T-helper 2 cell treated with Interferon-gamma antibody and Interleukin-4, amounts not matched to agents 100 ng/mL and 5 ng/mL, for 36 hours (primary cell): Measurements from ENCODE around the gene MYLK4. TPM values are rescaled to one million over a fixed set of nuclear protein-coding genes. Genes with fewer than 3 reads are reported as not detected.

Experiments
- intact Hi-C: fragments of 100-400 bp; cut with micrococcal nuclease; formaldehyde crosslinking; loops from one replicate; pipeline ENCODE4 v1.15.1; 2023
- total RNA-seq: library from RNA; stranded (reverse); gene quantifications from 2 replicates; pipeline ENCODE4 v1.2.3, GENCODE V29; 2022

MYLK4 gene
- 0.30 and 0.36 TPM in 2 replicates for total RNA-seq

DNA sequence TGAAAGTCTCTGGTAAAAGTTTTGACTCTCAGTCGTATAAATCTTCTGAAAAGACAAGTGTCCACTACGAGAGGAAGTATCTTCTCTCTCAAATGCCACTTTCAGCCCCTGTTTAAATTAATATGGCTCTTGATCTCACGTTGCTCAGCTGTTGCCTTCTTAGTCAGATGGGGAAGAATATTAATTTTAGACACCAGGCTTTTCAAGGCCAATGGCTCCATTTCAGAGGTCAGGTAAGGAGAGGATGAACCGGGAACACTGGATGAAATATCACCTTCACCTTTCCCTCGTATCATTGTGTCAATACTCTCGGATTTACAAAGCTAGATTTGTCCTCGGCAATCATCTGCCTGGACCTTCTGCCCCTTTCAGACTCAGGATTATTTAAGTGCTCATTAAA, at the start of gene MYLK4:
MYLK4 (minus strand) TSS at position 91 of the 400 bp plus-strand sequence. CDS start 1,628 bp downstream, outside the sequence.
- intact Hi-C loops = loop anchor here (1.0 kb wide), 1 partner anchor 1155 kb away; no protein-coding TSS in a partner anchor

DNA sequence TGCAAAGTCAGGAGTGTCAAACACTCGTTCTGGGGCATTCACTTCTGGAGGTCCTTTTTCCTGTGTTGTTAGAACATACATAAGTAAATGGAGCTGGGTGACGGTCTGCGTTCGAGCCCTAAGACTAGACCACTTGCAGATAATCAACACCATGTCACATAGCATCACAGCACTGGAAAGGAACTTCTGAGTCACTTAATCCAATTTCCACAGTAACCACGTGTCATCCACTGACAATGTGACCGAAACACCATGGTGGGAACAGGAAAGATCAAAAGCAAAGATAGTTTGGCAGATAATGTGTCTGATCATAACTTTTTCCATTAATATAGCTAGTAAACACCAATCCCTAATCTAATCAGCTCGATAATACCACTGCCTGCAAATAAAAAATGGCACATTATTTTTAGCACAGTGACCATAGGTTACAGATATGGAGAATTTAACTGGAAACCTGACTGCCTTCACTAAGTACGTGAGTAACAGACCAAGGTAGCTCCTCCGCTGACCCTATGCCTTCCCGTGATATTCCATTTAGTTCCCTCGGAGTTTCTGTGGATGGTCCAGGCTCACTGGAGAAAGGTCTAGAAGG, 49.3 kb upstream of the MYLK4 start:
- intact Hi-C loops = no loop called here

DNA sequence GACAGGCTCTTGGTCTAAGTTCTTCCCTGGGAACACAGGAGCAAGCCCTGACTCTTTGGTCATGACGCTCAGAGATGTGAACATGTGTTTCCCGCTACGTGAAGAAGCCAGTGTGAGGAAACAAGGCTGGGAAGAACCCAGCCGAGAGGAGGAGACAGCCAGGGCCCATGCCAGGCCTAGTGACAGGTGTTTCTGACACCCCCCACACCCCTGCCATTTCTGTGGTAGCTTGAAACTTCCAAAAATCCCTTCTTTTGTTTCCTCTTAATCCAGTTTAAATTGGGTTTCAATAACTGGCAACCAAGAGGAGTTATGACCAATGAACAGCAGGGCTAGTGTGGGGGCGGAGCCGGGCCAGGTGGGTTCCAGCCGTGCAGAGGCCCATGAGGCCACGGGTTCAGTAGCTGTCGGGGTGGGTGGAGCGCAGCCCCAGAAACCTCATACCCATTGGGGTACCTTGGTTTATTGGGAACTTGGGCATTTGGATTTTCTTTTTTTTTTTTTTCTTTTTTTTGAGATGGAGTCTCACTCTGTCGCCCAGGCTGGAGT, 47.9 kb upstream of the MYLK4 start:
- intact Hi-C loops = no loop called here

DNA sequence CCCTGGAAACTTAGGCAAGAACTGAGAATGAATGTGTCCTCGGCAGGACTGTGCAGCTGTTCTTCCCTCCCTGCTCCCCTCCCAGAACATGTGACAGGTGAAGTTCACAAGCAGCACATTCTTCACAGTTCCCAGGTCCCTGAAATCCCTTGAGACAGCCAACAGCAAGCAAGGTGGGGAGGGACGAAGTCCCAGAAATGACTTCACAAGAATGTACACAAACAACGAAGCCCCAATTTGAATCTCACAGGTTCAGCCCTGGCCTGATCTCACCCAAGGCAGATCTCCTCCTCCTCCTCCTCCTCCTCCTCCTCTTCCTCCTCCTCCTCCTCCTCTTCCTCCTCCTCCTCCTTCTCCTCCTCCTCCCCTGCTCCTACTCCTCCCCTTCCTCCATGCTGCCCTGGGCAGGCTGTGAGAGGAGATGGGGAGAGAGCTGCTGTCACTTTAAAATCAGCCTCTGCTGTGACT, 46.9 kb upstream of the MYLK4 start:
- intact Hi-C loops = no loop called here

DNA sequence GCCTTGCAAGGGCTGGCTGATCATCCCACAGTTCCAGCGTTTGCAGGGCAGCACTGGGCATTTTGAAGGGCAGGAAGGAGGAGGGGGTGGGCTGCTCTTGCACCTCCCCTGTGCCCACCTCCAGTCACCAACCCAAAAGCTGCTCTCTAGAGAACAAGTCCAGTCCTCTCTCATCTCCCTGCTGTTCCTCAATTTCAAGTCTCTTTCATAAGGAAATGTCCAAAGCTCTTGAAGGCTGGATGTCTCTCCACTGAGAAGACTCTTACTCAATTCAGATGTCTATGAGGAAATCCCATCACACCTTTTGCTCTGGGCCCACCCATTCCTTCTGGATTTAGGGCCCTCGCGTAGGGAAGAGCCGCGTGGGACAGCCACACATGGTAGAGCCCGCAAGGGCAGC, 46.1 kb upstream of the MYLK4 start:
- intact Hi-C loops = no loop called here

DNA sequence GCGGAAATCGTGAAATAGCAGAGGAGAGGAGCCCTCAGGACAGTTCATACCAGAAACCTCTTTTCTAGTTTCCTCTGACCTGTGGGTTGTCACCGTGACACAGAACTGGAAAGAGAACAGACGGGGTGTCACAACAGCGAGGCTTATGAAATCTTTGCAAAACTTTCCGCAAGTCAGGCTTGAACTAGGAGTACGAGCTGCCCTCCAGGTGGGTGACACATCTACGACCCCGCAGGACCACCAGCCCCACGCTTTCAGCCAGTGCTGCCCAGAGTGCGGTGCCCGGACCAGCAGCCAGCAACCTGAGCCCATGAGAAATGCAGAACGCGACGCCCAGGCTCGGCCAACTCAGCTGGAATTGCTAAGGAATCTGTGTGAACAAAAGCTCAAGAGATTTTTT, 45.2 kb upstream of the MYLK4 start:
- intact Hi-C loops = no loop called here

DNA sequence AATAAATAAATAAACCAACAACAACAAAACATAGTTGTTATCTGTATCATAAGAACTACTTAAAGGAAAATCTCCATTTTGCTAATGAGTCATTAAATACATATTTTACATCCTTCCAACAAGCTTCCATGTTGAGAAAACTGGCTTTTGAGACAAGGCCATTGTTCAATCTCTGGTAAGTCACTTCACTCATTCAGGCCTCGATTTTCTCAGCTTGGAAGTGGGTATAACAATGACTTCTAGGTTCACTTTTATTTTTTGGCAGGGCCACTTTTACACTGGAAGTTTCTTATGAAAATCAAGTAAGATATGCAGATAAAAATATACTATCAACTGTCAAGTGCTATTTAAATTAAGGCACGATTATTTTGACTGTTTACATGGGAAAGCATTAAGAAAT, 44.4 kb upstream of the MYLK4 start:
- intact Hi-C loops = no loop called here

DNA sequence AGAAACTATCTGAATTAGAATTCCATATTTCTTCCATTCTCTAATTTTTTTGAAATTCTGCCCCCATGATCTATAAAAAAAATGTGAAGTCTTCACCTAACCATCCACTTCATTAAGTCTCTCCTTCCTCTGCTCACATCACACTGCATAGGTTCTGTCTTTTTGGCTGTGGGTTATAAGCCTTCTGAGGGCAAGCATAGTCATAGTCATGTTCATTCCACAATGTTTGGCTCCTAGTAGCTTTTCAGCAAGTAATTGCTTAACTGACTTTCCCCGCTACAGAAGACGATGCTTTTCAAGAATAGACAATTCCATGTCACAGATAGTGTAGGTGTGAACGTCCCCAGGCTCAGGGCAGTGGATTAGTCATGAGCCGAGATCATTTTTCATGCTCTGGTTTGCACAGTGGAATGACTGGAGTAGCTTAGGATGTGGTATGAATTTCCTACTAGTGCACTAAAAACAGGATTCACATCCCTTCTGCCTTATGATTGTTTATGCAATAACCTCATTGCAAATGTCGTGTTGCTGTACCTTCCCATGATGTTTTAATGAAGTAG, 43.5 kb upstream of the MYLK4 start:
- intact Hi-C loops = loop anchor here (5.0 kb wide), 1 partner anchor 268 kb away; no protein-coding TSS in a partner anchor

DNA sequence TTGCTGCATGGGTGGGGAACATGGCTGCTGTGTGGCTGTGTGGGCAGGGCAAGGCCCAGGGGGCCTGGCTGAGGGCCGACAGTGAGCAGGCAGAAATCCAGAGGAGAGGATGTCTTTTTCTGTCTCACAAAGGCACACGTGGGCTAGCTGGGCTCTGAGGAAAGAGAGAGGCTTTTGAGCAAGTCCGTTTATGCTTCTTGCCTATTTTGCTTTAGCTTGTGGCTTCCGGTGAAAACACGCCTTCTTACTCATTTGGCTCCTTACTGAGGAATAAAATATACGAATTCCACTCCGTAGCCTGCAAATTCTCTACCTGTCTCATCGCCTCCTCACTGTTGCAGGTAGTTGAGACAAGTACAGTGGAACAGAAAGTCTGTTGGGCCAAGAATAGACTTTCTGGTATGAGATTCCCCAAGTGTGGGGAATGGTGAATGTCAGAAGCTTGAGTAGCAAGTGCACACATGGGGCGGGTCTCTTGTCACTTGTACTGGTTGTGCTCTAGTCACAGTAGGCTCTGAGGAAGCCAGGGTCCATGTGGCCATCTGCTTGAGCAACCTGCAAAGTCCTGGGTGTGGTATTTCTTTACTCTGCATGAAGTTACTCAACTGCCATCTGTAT, 42.9 kb upstream of the MYLK4 start:
- intact Hi-C loops = loop anchor here (1.0 to 5.0 kb wide), 2 partner anchors 48 to 269 kb away; partner anchors contain the start of gene SERPINB1

DNA sequence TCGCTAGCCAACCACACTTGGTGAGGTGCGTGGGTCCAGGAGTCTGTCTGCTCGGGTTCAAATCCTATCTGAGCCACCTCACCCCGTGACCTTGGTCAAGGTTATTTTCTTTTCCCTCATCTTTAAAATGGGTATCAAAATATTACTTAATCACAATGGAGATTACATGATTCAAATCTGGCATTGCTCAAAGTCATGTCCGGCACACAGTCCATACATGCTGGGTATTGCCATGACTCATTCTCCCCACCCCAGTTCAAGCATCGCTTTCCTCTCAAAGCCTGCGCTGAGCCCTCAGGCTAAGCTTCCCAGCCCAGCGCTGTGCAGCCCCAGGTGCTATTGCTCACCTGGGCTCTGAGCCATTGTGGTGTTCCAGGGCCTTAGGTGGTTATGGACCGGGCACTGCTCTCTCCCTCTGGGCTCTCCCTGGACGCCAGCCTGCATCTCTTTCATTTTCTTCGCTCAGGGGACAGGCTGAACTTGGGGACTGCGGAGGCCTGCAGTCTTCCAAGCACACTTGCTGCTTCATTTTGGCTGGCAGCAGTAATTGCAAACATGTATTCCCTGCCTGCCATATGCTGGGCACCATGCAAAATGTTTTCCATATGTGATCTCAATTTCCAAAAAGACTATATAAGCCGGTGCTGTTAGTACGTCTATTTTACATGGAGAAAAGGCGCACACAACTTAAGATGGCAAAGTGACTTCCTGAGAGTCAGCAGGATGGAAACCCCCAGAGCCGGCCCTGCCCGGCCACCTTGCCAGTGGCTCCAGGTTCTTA, 41.8 kb upstream of the MYLK4 start:
- intact Hi-C loops = loop anchor here (1.0 to 5.0 kb wide), 2 partner anchors 49 to 270 kb away; partner anchors contain the start of gene SERPINB1

DNA sequence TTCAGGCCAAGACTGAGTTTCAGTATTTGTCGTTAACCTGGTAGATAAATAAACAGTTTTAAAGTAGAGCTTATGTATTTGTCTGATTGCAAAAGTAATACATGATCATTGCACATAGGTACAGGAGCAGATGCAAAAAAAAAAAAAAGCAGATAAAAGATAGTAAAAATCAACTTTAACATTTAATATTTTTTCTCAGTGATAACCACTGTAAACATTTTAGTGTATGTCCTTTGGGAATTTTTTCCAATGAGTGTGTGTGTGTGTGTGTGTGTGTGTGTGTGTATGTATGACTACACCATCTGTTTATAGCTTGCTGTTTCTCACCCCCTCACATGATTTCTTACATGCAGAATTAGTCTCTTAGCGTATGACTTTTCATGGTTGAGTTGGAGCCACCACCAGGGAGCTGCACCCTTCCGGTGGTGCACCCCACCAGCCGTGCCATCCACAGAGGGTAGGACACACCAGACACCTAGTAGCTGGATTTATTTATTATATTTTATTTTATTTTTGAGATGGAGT, 40.8 kb upstream of the MYLK4 start:
- intact Hi-C loops = loop anchor here (1.0 to 5.0 kb wide), 6 partner anchors 26 to 271 kb away; partner anchors contain the start of gene WRNIP1

DNA sequence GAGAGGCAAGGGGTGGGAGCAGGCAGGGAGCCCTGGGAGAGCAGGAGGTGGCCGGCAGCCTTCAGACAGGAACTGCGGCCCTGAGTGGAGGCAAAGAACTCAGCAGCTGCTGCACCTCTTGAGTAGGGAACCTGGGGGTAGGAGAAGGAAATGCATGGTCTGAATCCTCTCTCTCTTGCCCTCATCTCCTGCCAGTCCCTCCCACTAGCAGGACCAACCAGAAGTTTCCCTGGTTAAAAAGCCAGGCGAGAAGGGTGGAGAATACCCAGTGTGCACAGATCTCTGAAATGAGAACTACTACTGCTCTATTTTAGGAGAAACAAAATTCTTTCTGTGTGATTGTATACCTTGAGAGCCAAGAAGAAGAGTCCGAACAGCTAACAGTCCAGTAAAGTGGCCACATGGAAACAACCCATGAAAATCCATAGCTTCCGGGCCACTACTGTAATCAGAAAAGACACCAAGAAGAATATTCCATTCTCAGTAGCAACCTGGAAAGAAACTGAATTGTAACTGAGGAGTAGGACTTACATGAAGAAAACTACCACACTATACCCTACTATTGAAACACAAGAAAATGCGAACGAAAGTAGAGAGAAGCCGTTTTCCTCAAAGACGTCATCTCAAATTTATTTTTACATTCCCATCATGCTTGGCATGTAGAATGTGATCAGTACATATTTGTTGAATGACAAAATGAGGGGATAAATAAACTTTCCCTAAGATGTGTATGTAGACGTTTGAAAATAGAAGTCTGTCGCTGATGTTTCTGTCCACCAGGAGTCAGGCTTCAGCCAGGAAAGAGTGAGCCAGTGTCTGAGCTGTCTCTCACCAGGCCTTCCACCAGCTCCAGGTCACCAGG, 40.1 kb upstream of the MYLK4 start:
- intact Hi-C loops = loop anchor here (1.0 to 5.0 kb wide), 6 partner anchors 26 to 271 kb away; partner anchors contain the start of gene WRNIP1

DNA sequence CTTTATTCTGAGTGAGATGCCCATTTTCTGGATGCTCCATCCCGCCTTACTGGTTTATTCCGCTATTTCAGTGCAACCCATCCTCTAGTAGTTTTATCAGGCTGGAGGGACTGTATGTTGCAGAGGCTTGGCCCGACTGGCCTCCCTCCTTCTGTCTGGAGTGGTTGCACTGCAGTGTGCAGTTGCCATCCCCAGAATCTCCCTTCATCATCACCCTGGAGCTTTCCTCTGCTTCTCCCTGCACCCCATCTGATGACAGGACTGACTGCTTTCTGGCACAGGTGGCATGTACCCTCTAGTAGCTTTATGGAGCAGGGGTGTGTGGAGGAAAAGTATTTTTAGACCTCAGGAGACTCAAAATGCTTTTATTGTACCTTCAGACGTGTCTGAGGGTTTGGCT, 35.5 kb upstream of the MYLK4 start:
- intact Hi-C loops = no loop called here

DNA sequence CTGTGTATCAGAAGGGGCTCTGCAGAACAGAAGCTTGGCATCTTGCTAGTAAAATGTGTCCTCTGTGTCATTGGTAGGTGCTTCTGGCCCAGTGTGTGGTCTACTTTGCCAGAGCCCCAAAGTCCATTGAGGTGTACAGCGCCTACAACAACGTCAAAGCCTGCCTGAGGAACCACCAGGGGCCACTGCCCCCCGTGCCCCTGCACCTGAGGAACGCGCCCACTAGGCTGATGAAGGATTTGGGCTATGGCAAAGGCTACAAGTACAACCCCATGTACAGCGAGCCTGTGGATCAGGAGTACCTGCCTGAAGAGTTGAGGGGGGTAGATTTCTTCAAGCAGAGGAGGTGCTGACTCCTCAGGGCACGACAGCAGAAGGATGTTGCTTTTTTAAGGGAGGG, 34.2 kb upstream of the MYLK4 start:
- intact Hi-C loops = no loop called here

DNA sequence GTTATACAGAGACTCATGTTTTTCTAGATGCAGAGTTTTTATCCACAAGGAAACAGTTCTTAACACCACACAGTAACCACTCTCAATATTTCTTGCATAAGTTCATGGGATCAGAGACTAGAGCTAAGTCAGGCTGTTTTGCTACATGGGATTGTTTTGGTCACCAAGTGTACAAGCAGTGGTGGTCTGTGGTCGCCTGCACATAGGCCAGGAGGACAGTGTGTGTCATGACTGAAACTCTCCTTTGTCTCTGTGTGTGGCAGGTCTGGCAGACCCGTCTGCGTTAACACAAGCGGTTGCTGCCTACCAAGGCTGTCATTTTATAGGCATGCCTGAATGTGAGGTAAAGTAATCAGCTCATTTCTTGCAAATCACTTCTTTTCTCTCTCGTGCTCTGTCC, 33.3 kb upstream of the MYLK4 start:
- intact Hi-C loops = no loop called here

DNA sequence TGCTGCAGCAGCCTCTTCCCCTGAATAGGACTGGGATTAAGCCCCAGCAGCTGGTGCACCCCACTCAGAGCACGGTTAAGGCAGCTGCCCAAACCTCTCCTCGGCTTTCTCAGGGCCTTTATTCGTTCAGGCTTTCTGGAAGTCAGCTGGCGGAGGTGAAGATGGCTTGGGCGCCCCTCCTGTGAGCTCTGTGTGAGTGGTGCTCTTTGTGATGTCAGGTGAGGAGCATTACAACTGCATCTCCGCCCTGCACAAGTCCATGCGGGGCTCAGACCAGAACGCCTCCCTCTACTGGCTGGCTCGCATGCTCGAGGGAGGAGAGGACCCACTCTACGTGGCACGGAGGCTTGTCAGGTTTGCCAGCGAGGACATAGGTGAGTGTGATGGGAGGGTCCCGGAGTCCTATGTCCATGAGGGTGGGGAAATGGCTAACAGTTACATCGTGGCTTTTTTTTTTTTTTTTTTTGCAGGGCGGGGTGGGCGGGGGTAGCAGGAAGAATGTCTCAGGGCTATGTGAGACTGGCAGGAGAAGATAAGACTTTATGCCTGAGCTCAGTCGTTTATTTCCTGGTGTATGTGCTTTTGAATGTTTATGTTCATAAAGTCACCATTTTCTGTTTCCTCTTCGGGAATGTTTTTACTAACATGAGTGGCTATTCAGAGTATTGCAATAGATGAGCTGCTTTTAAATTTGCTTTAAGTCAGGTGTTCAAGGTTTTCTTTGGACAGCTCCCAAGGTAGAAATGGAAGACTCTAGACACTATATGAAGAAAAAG, 32.7 kb upstream of the MYLK4 start:
- intact Hi-C loops = no loop called here

DNA sequence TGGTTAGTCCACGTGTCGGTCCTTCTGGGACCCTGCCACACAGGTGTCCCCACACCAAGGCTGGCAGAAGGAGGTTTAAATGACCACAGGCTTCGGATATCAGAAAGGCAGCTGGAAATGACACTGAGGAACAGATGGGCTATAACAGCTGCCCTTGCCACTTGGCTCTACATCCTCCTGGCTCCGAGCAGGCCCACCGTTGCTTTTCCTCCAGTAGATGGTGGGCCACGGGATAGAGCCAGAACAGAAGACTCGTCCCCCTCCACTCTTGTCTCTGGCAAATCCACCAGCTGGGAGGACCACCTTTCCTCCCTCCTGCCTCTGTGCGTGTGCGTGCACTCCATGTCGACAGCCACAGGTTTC, 32.1 kb upstream of the MYLK4 start:
- intact Hi-C loops = no loop called here

DNA sequence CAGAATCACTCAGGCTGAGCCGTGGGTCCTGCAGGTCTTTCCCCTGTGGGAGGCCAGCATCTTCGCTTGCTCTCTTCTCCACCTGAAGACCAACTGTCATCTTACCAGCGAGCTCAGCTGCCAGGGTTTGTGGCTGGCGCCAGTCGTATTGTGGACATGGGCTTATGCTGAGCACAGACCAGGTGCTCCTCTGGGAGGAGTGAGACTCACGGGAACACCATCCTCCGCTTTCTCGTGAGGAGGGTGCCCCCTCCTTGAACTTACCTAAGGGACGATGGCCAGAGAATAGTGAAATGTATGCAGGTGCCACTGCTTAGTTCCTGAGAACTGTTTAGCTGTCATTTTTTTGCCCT, 31.6 kb upstream of the MYLK4 start:
- intact Hi-C loops = no loop called here

DNA sequence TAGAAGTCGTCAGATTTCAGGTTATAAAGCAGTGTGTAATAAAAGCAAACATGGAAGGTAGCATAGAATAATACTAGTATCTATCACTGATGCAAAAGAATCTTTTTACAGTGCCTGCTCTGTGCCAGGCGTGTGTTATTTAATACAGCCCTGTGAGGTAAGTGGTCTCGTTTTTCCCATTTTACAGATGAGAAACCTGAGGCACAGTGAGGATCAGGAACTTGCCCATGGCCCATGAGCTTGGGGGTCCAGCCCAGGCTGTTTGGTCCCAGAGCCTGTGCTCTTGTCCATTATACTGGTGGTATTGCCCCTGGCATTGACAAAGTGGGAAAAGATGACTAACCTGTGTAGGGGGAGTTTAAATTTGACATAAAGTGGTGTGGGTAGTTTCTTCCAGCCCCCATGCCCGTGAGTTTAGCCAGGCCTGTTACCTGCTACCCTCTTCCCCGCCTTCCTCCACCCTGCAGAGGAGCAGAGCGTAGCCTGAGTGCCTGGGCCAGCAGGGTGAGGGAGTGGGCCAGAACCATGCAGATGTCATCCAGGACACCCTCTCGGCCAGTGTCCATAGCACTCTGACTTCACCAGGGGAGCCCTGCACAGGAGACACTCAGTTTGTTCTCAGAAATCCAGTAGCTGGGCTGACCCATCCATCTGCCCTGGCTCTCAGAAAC, 31.1 kb upstream of the MYLK4 start:
- intact Hi-C loops = no loop called here
